ENCODE data around the gene ISOC2.

DNA sequence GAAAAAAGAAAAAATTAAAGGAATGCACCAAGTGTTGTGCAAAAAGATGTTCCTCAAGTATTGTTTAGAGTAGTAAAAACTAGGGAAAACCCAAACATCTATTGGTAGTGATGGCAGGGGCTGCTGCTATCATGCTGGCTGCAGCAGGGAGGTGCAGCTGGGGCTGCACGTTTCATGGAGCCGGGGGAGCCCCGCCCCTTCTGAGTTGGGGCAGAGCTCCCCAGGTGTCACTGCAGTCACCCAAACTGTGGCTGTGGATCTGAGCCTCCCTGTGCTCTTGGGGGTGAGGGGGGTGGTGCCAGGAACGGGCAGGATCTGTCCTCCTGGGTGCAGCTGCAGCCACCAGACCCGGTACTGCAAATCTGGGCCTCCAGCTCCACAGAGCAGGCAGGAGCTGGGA, 42.3 kb downstream of the ISOC2 start:
- TF ChIP-seq HDAC8 (tag; IDR thresholded peaks at IDR 0.05) (no peak), KAT7 (CRISPR knock-in tag; IDR thresholded peaks at IDR 0.05; ENCODE audit: borderline replicate concordance) (no peak)
- TF ChIP-seq, protein P1, sequence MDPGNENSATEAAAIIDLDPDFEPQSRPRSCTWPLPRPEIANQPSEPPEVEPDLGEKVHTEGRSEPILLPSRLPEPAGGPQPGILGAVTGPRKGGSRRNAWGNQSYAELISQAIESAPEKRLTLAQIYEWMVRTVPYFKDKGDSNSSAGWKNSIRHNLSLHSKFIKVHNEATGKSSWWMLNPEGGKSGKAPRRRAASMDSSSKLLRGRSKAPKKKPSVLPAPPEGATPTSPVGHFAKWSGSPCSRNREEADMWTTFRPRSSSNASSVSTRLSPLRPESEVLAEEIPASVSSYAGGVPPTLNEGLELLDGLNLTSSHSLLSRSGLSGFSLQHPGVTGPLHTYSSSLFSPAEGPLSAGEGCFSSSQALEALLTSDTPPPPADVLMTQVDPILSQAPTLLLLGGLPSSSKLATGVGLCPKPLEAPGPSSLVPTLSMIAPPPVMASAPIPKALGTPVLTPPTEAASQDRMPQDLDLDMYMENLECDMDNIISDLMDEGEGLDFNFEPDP (CRISPR knock-in tag; IDR thresholded peaks at IDR 0.05), result no peak
